ENCODE measurements around the gene GMDS.

DNA sequence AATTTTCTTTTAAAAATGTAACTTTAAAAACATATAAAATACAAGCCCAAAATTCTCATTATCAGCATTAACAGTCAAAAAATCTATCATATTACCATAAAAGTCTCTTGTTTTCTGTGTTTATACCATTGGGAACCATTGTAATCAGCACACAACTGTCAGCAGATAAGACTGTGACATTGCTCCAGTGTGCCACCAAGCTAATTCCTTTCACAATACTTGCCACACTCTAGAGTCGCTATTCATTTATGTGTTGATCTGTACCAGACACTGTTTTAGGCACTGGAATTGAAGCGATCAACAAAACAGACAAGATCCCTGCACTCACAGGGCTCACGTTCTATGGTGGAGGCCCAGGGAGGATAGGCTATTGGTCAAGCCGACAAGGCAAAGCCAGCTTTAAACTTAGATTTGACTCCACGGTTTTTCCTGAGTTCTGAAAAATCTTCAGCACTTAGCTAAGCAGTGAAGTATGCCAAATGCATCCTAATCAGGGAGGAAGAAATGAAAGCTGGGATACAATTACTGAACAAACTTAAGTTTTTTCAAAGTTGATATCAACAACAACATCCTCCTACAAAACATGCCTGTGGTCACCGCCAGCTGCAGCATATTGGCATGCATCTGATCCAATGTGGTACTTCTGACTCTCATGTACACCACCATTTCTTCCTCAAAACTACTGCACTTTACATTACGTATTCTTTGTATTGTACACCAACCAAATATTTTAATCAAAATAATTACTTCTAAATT lies 60.5 kb downstream of the GMDS start:
- TF ChIP-seq, protein P1, sequence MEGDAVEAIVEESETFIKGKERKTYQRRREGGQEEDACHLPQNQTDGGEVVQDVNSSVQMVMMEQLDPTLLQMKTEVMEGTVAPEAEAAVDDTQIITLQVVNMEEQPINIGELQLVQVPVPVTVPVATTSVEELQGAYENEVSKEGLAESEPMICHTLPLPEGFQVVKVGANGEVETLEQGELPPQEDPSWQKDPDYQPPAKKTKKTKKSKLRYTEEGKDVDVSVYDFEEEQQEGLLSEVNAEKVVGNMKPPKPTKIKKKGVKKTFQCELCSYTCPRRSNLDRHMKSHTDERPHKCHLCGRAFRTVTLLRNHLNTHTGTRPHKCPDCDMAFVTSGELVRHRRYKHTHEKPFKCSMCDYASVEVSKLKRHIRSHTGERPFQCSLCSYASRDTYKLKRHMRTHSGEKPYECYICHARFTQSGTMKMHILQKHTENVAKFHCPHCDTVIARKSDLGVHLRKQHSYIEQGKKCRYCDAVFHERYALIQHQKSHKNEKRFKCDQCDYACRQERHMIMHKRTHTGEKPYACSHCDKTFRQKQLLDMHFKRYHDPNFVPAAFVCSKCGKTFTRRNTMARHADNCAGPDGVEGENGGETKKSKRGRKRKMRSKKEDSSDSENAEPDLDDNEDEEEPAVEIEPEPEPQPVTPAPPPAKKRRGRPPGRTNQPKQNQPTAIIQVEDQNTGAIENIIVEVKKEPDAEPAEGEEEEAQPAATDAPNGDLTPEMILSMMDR (IDR thresholded peaks at IDR 0.05) = no peak
- no peak for TF ChIP-seq POLR2A (IDR thresholded peaks at IDR 0.05)

Measured in Peyer's patch (tissue), 4 donors.